GM19043 (cell line): Measurements from ENCODE around the gene NFASC.

Source experiments
- ATAC-seq: cut with Tn5 transposase; IDR thresholded peaks from one replicate; pipeline ENCODE4 v1.9.1; 2021; ENCODE audit warnings: low read depth; ENCODE audit not compliant: unreplicated experiment

The NFASC gene

GRCh38 chr1:204976646-204977045 lies 106.0 kb downstream of the NFASC start:
- no peak for ATAC-seq

DNA sequence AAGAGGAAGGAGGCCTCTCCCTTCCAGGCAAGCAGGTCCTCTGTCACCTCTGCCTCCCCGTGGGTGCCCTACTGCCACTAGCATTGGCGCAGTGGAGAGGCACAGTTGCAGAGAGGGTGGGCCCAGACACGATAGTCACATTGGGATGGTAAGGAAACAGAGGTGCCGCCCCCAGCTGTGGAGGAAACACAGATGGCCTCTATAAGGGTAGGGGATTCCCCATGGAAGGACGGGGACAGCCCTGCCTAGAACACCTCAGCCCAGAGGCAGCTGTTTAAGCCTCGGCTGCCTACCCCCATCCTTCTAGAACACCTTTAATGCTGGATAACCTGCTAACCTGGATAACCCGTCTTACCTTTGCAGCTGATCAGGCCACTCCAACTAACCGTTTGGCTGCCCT lies 106.7 kb downstream of the NFASC start:
- no peak for ATAC-seq

DNA sequence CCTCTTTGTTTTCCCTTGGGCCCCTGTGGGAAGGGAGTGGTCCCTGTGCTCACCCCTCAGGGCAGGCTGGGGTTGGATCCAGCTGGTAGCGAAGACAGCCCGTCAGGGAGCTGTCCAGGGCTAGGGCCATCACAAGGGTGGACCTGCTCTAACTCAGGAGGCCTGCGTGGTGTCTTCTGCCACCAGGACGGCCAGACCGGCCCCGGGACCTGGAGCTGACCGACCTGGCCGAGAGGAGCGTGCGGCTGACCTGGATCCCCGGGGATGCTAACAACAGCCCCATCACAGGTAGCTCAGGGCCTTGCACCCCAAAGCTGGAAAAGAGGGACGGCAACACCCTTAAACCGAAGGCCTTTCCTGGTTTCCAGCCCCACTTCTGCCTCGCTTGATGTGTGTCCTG lies 108.1 kb downstream of the NFASC start:
- ATAC-seq: no peak

- ATAC-seq: no peak
These were observed 108.6 kb downstream of the NFASC start for GRCh38 chr1:204979306-204979705.

DNA sequence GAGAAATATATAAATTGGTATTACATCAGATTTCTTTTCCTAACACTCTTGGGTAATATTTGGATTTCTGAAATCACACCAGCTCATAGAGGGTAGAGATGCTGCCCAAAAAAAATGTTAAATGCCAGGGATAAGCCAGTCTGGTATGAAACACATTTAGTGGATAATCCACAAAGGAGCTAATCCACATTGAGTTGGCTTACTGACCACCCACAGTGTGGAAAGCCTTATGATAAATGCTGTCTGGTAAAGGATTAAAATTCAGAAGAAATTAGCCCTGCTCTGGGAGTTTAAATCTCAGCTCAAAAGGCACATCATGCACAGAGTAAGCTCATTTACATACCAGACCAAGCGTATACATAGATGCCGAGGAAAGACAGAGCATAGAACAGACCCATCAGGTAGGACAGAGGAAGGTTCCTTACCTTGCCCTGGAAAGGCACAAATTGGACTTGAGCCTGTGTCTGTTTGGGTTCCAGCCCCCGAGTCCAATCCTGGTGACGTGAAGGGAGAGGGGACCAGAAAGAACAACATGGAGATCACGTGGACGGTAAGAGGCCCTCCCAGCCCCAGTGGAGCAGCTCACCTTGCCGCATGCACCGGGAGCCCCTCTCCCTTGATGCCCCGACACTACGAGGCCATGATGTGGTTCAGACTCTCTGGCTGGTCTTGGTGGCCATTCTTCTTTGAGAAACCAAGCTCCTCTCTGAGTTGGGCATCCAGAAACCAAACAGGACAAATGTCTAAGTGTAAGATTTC lies 109.4 kb downstream of the NFASC start:
- ATAC-seq: no peak

DNA sequence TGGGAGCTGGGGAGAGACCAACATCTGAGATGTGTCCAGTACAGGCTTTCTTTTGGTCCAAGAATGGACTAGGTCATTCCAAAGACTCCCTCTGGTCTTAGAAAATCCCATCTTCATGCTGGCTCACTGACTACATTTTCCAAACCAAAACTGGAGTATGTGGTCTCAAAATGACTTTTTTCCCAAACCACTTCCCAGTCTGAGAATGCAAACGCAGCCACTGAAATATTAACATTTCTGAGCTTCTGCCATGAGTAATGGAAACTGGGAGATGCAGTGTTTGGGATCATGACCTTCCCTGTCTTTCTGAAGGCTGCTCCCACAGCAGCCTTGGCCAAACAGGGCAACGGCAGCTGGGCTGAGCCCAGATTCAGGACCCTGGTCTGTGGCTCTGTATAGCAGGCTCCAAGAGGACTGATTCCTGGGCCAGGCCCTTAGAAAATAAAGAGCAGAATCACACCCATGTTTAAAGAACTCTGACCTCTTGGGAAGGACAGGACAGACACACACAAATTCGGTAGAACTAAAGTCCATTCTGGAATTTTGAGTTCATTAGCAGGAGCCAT lies 110.3 kb downstream of the NFASC start:
- no peak for ATAC-seq

GRCh38 chr1:204983136-204983535 lies 112.5 kb downstream of the NFASC start:
- ATAC-seq: no peak

GRCh38 chr1:204983881-204984280 lies 113.2 kb downstream of the NFASC start:
- ATAC-seq: no peak

DNA sequence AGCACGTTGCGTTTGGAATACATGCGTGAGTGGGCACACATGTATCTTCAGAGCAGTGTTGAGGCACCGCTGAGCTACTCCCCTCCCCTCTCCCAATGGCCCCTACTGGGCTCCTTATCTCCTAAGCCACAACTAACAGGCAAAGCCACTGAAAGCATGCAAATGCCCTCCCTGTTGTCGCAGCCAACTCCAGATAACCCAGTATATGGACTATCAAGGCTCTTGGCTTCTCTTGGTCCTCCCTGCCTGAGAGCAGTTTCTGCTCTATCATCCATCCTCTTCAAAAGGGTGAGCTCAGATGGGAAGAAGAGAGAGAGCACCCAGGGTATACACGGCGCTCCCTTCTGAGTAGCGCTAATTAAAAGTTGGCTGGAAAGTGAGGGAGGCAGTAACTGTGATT lies 113.8 kb downstream of the NFASC start:
- ATAC-seq: no peak

DNA sequence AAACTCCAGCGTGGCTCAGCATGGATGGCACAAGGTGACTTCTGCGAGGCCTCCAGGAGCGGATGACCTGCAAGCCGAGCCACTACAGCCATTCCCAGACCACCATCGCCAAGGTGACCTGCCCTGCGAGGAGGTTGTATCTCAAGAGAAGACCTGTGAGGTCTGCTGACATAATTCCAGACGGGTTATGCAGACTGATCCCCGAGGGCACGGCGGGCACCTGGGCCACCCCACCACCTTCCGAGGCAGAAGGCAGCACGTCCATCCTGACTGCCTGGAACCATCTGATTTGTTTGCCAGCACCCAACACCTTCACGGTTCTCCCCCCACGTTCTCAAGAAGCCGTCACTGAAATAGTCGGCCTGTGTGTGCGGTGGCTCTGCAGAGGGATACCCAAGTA lies 115.5 kb downstream of the NFASC start:
- no peak for ATAC-seq

GRCh38 chr1:204987689-204988088 lies 117.0 kb downstream of the NFASC start:
- ATAC-seq: no peak

DNA sequence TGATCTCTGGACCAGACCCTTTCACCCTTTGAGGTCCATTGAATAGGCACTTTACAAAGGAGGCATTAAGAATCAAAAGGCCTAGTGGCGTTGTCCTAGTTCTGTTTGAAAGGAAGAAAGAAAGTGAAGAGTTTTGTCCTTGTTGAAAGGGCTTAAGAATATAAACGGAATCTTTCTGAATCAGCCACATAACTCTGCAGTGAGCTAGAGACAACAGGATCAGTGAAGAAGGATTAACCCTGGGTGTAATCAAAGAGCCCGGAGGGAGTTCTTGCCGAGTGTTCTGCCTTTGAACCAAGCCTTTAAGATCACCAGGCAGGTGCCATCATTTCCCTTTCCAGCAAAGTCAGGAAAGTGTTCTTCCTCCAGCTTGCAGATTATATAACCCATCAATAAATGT lies 117.5 kb downstream of the NFASC start:
- ATAC-seq: no peak

GRCh38 chr1:204989266-204990058 lies 118.8 kb downstream of the NFASC start:
- ATAC-seq: no peak

DNA sequence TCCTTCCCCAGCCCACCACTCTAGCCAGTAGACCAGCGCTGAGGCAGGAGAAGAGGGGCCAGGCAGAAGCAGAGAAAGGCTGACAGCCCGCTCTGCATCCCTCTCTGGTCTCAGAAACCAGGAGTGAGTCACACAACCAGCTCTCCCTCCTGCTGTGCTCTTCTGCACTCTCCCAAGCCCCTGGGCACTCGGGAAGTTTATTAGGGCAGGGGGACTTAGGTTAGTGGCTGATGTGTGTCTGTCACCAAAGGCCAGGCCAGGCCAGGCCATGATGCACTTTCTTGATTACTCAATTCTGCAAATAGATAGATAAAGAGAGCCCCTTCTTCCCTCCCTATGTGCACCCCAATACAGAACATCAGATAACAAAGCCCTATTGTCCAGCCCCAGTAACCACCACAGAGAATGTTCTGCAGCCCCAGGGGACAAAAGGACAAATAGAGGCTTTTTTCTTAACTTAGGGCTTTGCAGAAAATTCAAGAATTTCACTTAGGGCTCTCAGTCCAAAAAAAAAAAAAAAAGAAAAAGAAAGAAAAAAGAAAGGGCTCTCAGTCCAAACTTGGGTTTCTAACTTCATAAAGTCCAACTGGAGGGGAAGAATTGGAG lies 119.5 kb downstream of the NFASC start:
- ATAC-seq: no peak

DNA sequence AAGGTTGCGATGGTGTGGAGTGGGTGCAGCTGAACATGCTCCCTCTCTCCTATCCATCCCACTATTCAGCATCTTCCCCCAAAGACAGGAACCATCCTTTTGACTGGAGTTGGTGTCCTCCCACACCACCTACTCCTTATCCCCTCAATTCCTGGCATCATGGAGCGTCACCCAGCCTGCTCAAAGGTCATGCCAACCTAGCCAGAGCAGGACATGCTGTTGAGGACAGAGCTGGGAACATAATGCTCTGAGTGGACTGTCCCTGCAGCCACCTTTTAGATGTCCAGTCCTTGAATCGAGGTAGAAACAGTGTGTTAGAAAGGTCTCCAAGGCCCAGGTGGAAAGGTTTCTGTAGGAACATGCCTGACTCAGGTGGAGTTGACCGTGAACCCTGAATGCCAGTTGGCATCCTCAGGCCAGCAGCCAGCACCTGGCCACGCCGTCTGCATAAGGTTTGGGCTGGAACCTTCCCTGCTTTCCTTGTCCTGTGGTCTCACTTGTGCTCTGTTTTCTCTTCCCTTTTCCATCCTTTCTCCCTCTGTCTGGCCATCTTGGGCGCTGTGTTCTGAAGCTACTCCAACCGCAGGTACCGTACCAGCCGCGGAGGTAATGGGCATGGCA lies 120.2 kb downstream of the NFASC start:
- no peak for ATAC-seq

DNA sequence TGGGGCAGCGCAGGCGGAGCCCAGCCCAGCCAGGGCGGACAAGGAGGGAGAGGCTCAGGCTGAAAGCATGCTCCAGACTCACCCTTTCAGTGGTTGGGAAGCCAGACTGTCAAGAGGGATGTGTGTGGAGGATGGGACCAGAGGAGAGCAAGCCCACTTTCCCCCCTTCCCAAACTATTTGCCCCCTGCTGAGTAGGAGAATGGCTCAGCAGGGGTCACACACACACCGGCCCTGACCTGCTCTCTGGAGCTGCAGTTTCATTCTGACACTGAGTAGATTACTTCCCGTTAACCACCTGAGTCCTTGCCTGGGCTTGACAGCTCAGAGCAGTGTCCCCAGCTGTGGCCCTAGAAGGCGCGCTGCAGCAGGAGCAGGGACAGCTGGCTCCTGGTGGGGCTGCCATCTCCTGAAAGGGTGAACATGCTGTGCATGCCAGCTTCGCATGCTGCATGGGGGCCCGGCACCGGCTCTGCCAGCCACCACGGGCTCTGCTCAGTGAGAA lies 120.7 kb downstream of the NFASC start:
- no peak for ATAC-seq

DNA sequence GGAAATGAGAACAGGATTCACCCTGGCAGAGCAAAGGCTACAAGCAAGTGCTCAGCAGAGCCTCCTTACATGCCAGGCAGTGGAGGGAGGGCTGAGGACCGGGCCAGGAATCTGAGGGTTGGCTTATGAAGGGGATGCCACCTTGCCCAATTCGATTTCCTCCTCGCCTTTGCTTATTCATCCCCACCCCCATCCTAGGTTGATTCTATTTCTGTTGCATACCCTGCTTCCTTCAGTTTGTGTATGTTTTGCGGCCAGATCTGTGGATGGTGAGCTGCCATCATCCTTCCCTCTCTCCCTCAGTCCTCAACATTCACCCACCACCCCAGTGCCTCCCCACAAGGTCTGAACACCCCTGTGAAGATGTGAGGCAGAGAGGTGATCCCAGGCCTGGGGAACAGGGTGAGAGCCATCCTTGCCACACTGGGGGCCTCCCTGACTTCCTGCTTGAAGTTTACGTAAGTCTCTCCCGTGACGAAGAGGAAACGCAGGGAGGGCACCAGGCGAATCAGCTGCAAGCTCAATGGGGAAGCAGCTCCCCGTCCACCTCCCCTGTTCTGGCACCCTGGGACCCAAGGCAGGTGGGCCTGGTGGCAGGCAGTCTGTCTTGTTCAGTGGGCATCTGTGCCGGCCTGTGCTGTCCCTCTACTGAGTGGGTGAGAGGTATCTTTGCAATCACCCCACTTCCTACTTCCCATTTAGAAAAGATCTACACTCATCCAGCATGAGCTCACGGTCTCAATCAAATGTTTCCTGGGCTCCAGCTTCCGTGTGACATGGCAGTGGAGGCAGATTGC lies 121.7 kb downstream of the NFASC start:
- ATAC-seq: no peak

DNA sequence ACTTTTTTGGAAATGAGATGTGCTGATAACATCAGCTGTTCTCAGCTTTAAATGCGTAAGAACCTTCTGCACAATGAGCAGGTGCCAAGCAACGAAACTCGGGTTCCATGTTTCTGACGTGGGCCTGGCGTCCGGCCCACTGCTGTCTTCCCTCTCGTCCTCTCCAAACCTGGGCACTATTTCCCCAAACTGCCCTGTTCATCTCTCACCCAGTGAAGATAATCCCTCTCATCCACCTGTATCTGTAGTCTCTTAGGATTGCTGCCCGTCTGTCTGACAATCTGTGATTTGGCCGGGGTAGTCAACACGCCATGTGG lies 122.3 kb downstream of the NFASC start:
- ATAC-seq: no peak

DNA sequence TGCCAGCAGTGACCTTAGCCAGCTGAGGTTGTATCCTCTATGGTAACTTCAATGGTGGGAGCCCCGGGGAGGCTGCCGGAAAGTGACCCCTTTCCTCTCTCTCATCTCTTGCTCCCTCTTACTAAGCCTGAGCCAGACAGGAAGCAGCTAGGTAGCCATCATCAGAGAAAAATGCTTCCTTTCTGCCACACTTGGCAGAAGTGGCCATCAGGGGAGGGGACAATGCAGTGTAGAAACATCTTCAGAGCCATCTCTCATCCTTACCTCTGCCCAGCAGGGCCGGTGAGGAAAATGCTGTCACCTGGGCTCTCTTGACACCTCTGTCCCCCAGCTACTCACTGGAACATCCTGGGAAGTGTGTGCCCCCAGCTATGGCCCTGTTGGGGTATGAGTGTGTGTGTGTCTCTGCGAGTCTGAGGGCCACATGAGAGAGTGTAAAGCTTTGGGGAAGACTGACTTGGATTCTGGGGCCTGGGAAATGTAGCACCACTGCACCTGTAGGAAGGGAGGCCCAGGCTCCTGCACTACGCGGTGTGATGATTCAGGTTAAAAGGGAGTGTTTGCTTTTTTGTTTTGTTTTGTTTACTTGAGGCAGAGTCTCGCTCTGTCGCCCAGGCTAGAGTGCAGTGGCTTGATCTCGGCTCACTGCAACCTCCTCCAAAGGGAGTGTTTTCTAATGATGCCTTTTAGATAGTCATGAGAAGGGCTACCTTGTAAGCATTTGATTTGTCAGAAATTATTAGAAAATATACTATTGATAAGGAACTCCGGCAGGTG lies 123.6 kb downstream of the NFASC start:
- no peak for ATAC-seq
